Ramos (cell line): Measurements from ENCODE around the gene IGSF9B.

ENCODE experiments used
- in situ Hi-C: fragments of 300-500 bp; cut with MboI; formaldehyde crosslinking; loops from one replicate; pipeline ENCODE4 v1.14.3; 2022; ENCODE audit warnings: low sequenced_read_pairs; ENCODE audit not compliant: unreplicated experiment

IGSF9B gene

GRCh38 chr11:133887692-133888332 lies 69.0 kb downstream of the IGSF9B start:
- in situ Hi-C loops, result no loop called here

- in situ Hi-C loops, result no loop called here
Measured at GRCh38 chr11:133886029-133886428, 70.7 kb downstream of the IGSF9B start.

- in situ Hi-C loops, result no loop called here
Measured at GRCh38 chr11:133872160-133872559, 84.6 kb downstream of the IGSF9B start.

- in situ Hi-C loops, result no loop called here
Measured at GRCh38 chr11:133867456-133867855, 89.3 kb downstream of the IGSF9B start.

- in situ Hi-C loops, result no loop called here
Measured at GRCh38 chr11:133865466-133865865, 91.3 kb downstream of the IGSF9B start.

GRCh38 chr11:133864756-133865155 lies 92.0 kb downstream of the IGSF9B start:
- in situ Hi-C loops, result no loop called here

GRCh38 chr11:133860151-133860550 lies 96.6 kb downstream of the IGSF9B start:
- in situ Hi-C loops, result no loop called here
